ENCODE results near the gene TRIM2. TPM values are rescaled to one million over a fixed set of nuclear protein-coding genes. Genes with fewer than 3 reads are reported as not detected.

Gene TRIM2
- total and polyA plus RNA-seq, 2 donors from 2014 or later = 23.3 to 122 TPM

DNA sequence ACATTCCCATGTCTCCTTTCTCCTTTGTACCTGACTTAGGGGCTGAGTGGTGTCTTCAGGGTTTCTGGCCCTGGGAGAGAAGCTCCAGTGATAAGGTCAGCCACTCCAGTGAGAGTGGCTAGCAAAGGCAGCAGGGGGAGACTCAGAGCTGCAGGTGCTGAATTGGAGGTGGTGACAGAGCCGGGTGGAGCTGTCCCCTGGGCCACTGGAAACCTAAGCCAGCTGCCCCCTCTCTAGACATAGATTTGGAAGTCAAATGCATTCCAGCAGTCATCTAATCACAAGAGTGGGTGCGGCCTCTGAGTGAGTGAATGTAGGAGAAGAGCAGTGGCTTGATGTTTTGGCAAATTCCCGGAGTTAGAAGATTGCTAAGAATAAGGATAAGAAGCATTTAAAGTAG, 28.5 kb downstream of the TRIM2 start:
- H3K27ac ChIP-seq (ENCODE audit: low read depth in 2 of 2, low read length in 2 of 2) = peak overlapping the region; percentile 8 to 10
- DNase-seq (peak in 2 of 5 donors; percentile 39 to 50), FAIRE-seq (no peak)
- intact Hi-C loops (cut with DNase I) = no loop called here
- H3K9ac ChIP-seq (ENCODE audit: low read length in 3 of 3) = no peak overlapping the region
- no peaks in the 10 kb centered on the region for H3K27me3 ChIP-seq (ENCODE audit: control insufficient read depth, insufficient read depth, low read length)
- H3K4me1 ChIP-seq (ENCODE audit: control insufficient read depth in 2 of 3, insufficient read depth in 2 of 3, low read depth in 1 of 3, low read length in 3 of 3) = peaks cover 0 to 16% (median 10%) of the 10 kb centered on the region in 3 donors
- H3K36me3 ChIP-seq (ENCODE audit: control insufficient read depth in 2 of 3, insufficient read depth in 3 of 3, low read length in 3 of 3) = peaks cover 0 to under 1% (median 0%) of the 10 kb centered on the region in 3 donors
- H3K4me3 ChIP-seq (ENCODE audit: low read length in 3 of 3) = no peak overlapping the region
- H3K9me3 ChIP-seq (ENCODE audit: control insufficient read depth in 2 of 3, insufficient read depth in 1 of 3, low read length in 3 of 3) = no peaks in the 10 kb centered on the region
- TF ChIP-seq, protein P1, sequence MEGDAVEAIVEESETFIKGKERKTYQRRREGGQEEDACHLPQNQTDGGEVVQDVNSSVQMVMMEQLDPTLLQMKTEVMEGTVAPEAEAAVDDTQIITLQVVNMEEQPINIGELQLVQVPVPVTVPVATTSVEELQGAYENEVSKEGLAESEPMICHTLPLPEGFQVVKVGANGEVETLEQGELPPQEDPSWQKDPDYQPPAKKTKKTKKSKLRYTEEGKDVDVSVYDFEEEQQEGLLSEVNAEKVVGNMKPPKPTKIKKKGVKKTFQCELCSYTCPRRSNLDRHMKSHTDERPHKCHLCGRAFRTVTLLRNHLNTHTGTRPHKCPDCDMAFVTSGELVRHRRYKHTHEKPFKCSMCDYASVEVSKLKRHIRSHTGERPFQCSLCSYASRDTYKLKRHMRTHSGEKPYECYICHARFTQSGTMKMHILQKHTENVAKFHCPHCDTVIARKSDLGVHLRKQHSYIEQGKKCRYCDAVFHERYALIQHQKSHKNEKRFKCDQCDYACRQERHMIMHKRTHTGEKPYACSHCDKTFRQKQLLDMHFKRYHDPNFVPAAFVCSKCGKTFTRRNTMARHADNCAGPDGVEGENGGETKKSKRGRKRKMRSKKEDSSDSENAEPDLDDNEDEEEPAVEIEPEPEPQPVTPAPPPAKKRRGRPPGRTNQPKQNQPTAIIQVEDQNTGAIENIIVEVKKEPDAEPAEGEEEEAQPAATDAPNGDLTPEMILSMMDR (IDR thresholded peaks at IDR 0.05; ENCODE audit: borderline replicate concordance, extremely low read depth, insufficient read depth) = peak; percentile 18

GRCh38 chr4:153233761-153234371, 29.6 kb downstream of the TRIM2 start:
- FAIRE-seq (no peak), DNase-seq (no peak)
- TF ChIP-seq, protein P1 (IDR thresholded peaks at IDR 0.05; ENCODE audit: borderline replicate concordance, extremely low read depth, insufficient read depth) = no peak
- Histone ChIP-seq H3K9me3 (ENCODE audit: control insufficient read depth in 2 of 3, insufficient read depth in 1 of 3, low read length in 3 of 3) (no peaks in the 10 kb centered on the region), H3K27ac (ENCODE audit: low read depth in 2 of 2, low read length in 2 of 2) (no peak overlapping the region), H3K27me3 (ENCODE audit: control insufficient read depth, insufficient read depth, low read length) (no peaks in the 10 kb centered on the region), H3K36me3 (ENCODE audit: control insufficient read depth in 2 of 3, insufficient read depth in 3 of 3, low read length in 3 of 3) (peaks cover 0 to 2% (median 0%) of the 10 kb centered on the region in 3 donors), H3K9ac (ENCODE audit: low read length in 3 of 3) (no peak overlapping the region), H3K4me1 (ENCODE audit: control insufficient read depth in 2 of 3, insufficient read depth in 2 of 3, low read depth in 1 of 3, low read length in 3 of 3) (peaks cover 0 to 19% (median 7%) of the 10 kb centered on the region in 3 donors), H3K4me3 (ENCODE audit: low read length in 3 of 3) (no peak overlapping the region)
- intact Hi-C loops (cut with DNase I) = no loop called here

DNA sequence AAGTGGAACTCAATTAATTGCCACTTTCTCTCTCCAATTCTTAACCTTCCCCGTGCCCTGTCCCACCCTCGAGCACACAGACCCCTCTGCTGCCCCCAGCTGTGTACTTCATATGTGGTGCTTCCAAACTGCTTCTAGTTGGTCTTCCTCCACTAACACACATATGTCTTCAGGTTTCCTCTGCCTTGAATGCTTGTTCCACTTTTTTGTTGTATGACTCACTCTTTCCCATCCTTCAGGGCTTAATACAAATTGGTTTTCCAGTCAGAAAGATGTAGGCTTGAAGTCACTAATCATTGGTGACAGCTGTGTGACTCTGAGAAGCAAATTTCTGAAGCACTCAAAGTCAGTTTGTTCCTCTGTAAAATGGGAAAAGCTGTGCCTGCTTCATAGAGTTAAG, 30.6 kb downstream of the TRIM2 start:
- intact Hi-C loops (cut with DNase I) = no loop called here
- H3K27ac ChIP-seq (ENCODE audit: low read depth in 2 of 2, low read length in 2 of 2) = no peak overlapping the region
- FAIRE-seq = no peak

More for the DNA sequence above, 30.6 kb downstream of the TRIM2 start:
- Histone ChIP-seq H3K4me1 (ENCODE audit: control insufficient read depth in 2 of 3, insufficient read depth in 2 of 3, low read depth in 1 of 3, low read length in 3 of 3) (peaks cover 0 to 19% (median 6%) of the 10 kb centered on the region in 3 donors), H3K36me3 (ENCODE audit: control insufficient read depth in 2 of 3, insufficient read depth in 3 of 3, low read length in 3 of 3) (peaks cover 0 to 2% (median 0%) of the 10 kb centered on the region in 3 donors), H3K9ac (ENCODE audit: low read length in 3 of 3) (no peak overlapping the region), H3K4me3 (ENCODE audit: low read length in 3 of 3) (no peak overlapping the region), H3K27me3 (ENCODE audit: control insufficient read depth, insufficient read depth, low read length) (no peaks in the 10 kb centered on the region), H3K9me3 (ENCODE audit: control insufficient read depth in 2 of 3, insufficient read depth in 1 of 3, low read length in 3 of 3) (no peaks in the 10 kb centered on the region)
- DNase-seq = no peak
- TF ChIP-seq, protein P1 (IDR thresholded peaks at IDR 0.05; ENCODE audit: borderline replicate concordance, extremely low read depth, insufficient read depth) = no peak

Data from kidney (tissue), 14 donors.